ENCODE results near the gene SUGT1. TPM values are rescaled to one million over a fixed set of nuclear protein-coding genes. Genes with fewer than 3 reads are reported as not detected.

Gene SUGT1
- polyA plus RNA-seq, 2 of the 4 experiments (the other 2 are of a cell fraction): 56.4 to 61.4 TPM

- no peak for ATAC-seq
- Histone ChIP-seq H3K4me2 (no peak overlapping the region), H3K4me1 (no peaks in the 10 kb centered on the region), H3K4me3 (no peak overlapping the region), H3K9me3 (no peaks in the 10 kb centered on the region), H3K27ac (no peak overlapping the region)
- CTCF ChIA-PET: interaction anchor here (2.1 kb wide), 1 partner anchor 9 kb away, joined by 5 read pairs; the partner anchor contains the start of gene SUGT1
- FAIRE-seq: no peak
- POLR2A ChIA-PET: no interaction called here
- TF ChIP-seq TFCP2L1 (CRISPR knock-in tag; IDR thresholded peaks at IDR 0.05): no peak
- no peak for TF ChIP-seq MAFK (IDR thresholded peaks at IDR 0.05; ENCODE audit: partially characterized antibody)
- TF ChIP-seq POLR2A (IDR thresholded peaks at IDR 0.05; ENCODE audit: low read length): no peak
- no peak for TF ChIP-seq SREBF2 (IDR thresholded peaks at IDR 0.05)
- TF ChIP-seq REST (IDR thresholded peaks at IDR 0.05): no peak
- TF ChIP-seq CHD4 (IDR thresholded peaks at IDR 0.05; ENCODE audit: borderline replicate concordance): no peak
- TF ChIP-seq RAD21 (conservative IDR thresholded peaks at IDR 0.05 in 1 of 2, IDR thresholded peaks at IDR 0.05 in 1 of 2): no peak
- no peak for TF ChIP-seq HOXA7 (CRISPR knock-in tag; IDR thresholded peaks at IDR 0.05)
- no peak for TF ChIP-seq HDAC2 (IDR thresholded peaks at IDR 0.05)
- TF ChIP-seq CBX2 (IDR thresholded peaks at IDR 0.05; ENCODE audit: borderline replicate concordance, low read depth): no peak
- no peak for DNase-seq (ENCODE audit: low read depth in 1 of 2, low spot score in 1 of 2)
- WGBS (ENCODE audit: missing lambda C conversion rate): 84% methylated on average over 3 of the region's 3 CpGs
Measured at GRCh38 chr13:52644108-52644507, 8.5 kb upstream of the SUGT1 start.

- no peak for ATAC-seq
- FAIRE-seq: no peak
- no peak overlapping the region for H3K4me3 ChIP-seq
- no peak for DNase-seq (ENCODE audit: low read depth in 1 of 2, low spot score in 1 of 2)
- peaks cover 7% of the 10 kb centered on the region; the same call in 1 of the 3 replicates for H3K4me1 ChIP-seq
- ChIA-PET CTCF (no interaction called here), POLR2A (no interaction called here)
- no peak overlapping the region for H3K4me2 ChIP-seq
- no peak overlapping the region for H3K27ac ChIP-seq
- no peaks in the 10 kb centered on the region for H3K9me3 ChIP-seq
- TF ChIP-seq CTCF (IDR thresholded peaks at IDR 0.05): no peak
- no peak for TF ChIP-seq PBX3 (IDR thresholded peaks at IDR 0.05)
- no peak for TF ChIP-seq ZC3H11A (IDR thresholded peaks at IDR 0.05)
- no peak for TF ChIP-seq RNF2 (IDR thresholded peaks at IDR 0.05; ENCODE audit: borderline replicate concordance, low read depth)
- no peak for TF ChIP-seq HMGXB4 (CRISPR knock-in tag; IDR thresholded peaks at IDR 0.05; ENCODE audit: borderline replicate concordance)
- no peak for TF ChIP-seq KDM1A (IDR thresholded peaks at IDR 0.05; ENCODE audit: low read depth)
- TF ChIP-seq JUNB (IDR thresholded peaks at IDR 0.05): no peak
- no peak for TF ChIP-seq ZSCAN20 (CRISPR knock-in tag; IDR thresholded peaks at IDR 0.05)
- TF ChIP-seq EP300 (IDR thresholded peaks at IDR 0.05): no peak
- TF ChIP-seq FOSB (CRISPR knock-in tag; IDR thresholded peaks at IDR 0.05): no peak
- no peak for TF ChIP-seq CEBPB (IDR thresholded peaks at IDR 0.05)
- TF ChIP-seq RAD21 (conservative IDR thresholded peaks at IDR 0.05 in 1 of 2, IDR thresholded peaks at IDR 0.05 in 1 of 2): no peak
- TF ChIP-seq MAZ (IDR thresholded peaks at IDR 0.05; ENCODE audit: borderline replicate concordance, low read depth, low read length): no peak
- TF ChIP-seq POLR2AphosphoS2 (conservative IDR thresholded peaks at IDR 0.05; ENCODE audit: low read length): no peak
Measured at GRCh38 chr13:52646967-52647366, 5.7 kb upstream of the SUGT1 start.

All from A549 (cell line).